DOHH2 (cell line): Measurements from ENCODE around the gene ARHGAP4.

ENCODE experiments used
- H3F3A ChIP-seq: fragments of 200-600 bp; sonication (generic), shearing (Covaris generic); 2 replicates; pipeline ENCODE4 v1.6.0; 2016; ENCODE audit warnings: antibody characterized with exemption, mild to moderate bottlenecking; ENCODE audit not compliant: control insufficient read depth, insufficient read depth
- H3K27ac ChIP-seq: fragments of 200-600 bp; sonication (generic); 2 replicates; pipeline ENCODE4 v1.5.1; 2014; ENCODE audit warnings: low read depth, mild to moderate bottlenecking, low read length, moderate library complexity
- H3K27me3 ChIP-seq: fragments of 200-600 bp; sonication (generic); 2 replicates; pipeline ENCODE4 v1.6.1; 2014; ENCODE audit warnings: mild to moderate bottlenecking, low read length, mixed read lengths; ENCODE audit not compliant: control insufficient read depth
- H3K36me3 ChIP-seq: fragments of 200-600 bp; sonication (generic); 2 replicates; pipeline ENCODE4 v1.6.1; 2014; ENCODE audit warnings: mild to moderate bottlenecking, low read length, moderate library complexity, mixed read lengths; ENCODE audit not compliant: control insufficient read depth
- H3K4me1 ChIP-seq: fragments of 200-600 bp; sonication (generic); 2 replicates; pipeline ENCODE4 v1.6.1; 2014; ENCODE audit warnings: mild to moderate bottlenecking, low read length, mixed read lengths; ENCODE audit not compliant: control insufficient read depth
- H3K4me2 ChIP-seq: fragments of 200-600 bp; sonication (generic); 2 replicates; pipeline ENCODE4 v1.6.0; 2014; ENCODE audit warnings: mild to moderate bottlenecking, low read length, moderate library complexity
- H3K4me3 ChIP-seq: fragments of 200-600 bp; sonication (generic); 2 replicates; pipeline ENCODE4 v1.5.1; 2014; ENCODE audit warnings: mild to moderate bottlenecking, low read length, mixed read lengths
- H3K79me2 ChIP-seq: fragments of 200-600 bp; sonication (generic); 2 replicates; pipeline ENCODE4 v1.6.1; 2014; ENCODE audit warnings: mild to moderate bottlenecking, low read length, mixed read lengths; ENCODE audit not compliant: control insufficient read depth
- H3K9me2 ChIP-seq: fragments of 200-600 bp; sonication (generic); replicated peaks from 2 replicates; pipeline ENCODE4 v1.6.1; 2014; ENCODE audit warnings: mild to moderate bottlenecking, low read length, mixed read lengths; ENCODE audit not compliant: control insufficient read depth
- H3K9me3 ChIP-seq: fragments of 200-600 bp; sonication (generic); 2 replicates; pipeline ENCODE4 v1.6.1; 2014; ENCODE audit warnings: antibody characterized with exemption, low read length, mixed read lengths; ENCODE audit not compliant: control insufficient read depth, insufficient read depth
- H4K20me1 ChIP-seq: fragments of 200-600 bp; sonication (generic); 2 replicates; pipeline ENCODE4 v1.6.0; 2014; ENCODE audit warnings: low read depth, mild to moderate bottlenecking, antibody characterized with exemption, low read length, moderate library complexity; ENCODE audit not compliant: control insufficient read depth, insufficient read depth
- EZH2phosphoT487 ChIP-seq: fragments of 200-600 bp; sonication (generic); IDR thresholded peaks from 2 replicates; pipeline ENCODE4 v1.6.1; 2017; ENCODE audit warnings: borderline replicate concordance, mild to moderate bottlenecking, antibody characterized with exemption, low read length, moderate library complexity, mixed read lengths
- TF ChIP-seq, protein P1 (sequence below): fragments of 200-600 bp; sonication (generic); IDR thresholded peaks from one replicate; pipeline ENCODE4 v1.5.1; 2014; ENCODE audit warnings: antibody characterized with exemption, mild to moderate bottlenecking, low read depth, low read length; ENCODE audit not compliant: poor library complexity, severe bottlenecking

ARHGAP4 gene

DNA sequence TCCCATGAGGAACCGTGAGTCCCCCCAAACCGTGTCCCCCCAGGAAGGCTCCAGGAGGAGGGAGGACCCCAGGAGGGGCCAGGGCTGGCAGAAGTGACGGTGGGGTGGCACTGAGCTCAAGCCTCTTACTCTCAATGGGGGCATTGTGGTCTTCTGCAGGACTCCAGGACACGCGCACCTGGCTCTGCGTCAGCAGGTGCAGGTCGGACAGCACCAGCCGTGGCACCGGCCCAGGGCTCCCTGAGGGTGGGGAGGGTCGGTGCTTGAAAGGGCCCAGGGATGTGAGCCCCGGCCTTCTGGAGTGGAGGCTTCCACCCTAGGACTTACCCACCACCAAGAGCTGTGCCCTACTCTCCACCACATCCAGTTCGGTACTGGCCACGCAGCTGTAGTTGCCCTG is 58.4 kb downstream of the ARHGAP4 start:
- Histone ChIP-seq H3F3A (no peaks in the 10 kb centered on the region), H3K9me3 (no peaks in the 10 kb centered on the region), H3K36me3 (no peaks in the 10 kb centered on the region), H3K79me2 (no peaks in the 10 kb centered on the region), H3K4me3 (no peak overlapping the region), H4K20me1 (no peaks in the 10 kb centered on the region), H3K27ac (no peak overlapping the region), H3K9me2 (no peaks in the 10 kb centered on the region), H3K27me3 (no peaks in the 10 kb centered on the region), H3K4me1 (no peaks in the 10 kb centered on the region), H3K4me2 (no peak overlapping the region)
- TF ChIP-seq EZH2phosphoT487, result no peak
- TF ChIP-seq, protein P1, sequence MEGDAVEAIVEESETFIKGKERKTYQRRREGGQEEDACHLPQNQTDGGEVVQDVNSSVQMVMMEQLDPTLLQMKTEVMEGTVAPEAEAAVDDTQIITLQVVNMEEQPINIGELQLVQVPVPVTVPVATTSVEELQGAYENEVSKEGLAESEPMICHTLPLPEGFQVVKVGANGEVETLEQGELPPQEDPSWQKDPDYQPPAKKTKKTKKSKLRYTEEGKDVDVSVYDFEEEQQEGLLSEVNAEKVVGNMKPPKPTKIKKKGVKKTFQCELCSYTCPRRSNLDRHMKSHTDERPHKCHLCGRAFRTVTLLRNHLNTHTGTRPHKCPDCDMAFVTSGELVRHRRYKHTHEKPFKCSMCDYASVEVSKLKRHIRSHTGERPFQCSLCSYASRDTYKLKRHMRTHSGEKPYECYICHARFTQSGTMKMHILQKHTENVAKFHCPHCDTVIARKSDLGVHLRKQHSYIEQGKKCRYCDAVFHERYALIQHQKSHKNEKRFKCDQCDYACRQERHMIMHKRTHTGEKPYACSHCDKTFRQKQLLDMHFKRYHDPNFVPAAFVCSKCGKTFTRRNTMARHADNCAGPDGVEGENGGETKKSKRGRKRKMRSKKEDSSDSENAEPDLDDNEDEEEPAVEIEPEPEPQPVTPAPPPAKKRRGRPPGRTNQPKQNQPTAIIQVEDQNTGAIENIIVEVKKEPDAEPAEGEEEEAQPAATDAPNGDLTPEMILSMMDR, result no peak

DNA sequence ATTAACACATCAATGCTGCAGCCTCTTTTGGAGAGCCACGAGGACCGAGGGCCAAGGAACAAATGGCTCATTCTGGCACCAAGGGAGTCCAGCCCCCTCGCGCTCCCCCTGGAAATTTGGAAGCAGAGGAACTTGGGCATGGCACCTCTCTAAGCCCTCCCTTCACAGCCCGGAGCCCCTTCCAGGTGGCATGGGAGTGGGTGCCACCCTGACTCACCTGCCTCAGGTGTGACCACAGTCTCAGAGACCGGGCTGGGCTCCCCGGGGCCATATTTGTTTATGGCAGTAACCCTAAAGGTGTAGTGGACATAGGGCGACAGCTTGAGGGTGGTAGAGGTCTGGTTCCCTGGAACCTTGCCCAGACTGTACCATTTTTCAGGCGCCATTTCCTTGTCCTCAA is 58.9 kb downstream of the ARHGAP4 start:
- Histone ChIP-seq H3K27me3 (no peaks in the 10 kb centered on the region), H3K36me3 (no peaks in the 10 kb centered on the region), H3K79me2 (no peaks in the 10 kb centered on the region), H4K20me1 (no peaks in the 10 kb centered on the region), H3K4me3 (no peak overlapping the region), H3K4me1 (no peaks in the 10 kb centered on the region), H3K27ac (no peak overlapping the region), H3K9me2 (no peaks in the 10 kb centered on the region), H3K4me2 (no peak overlapping the region), H3F3A (no peaks in the 10 kb centered on the region), H3K9me3 (no peaks in the 10 kb centered on the region)
- TF ChIP-seq, protein P1, result no peak
- TF ChIP-seq EZH2phosphoT487, result no peak

DNA sequence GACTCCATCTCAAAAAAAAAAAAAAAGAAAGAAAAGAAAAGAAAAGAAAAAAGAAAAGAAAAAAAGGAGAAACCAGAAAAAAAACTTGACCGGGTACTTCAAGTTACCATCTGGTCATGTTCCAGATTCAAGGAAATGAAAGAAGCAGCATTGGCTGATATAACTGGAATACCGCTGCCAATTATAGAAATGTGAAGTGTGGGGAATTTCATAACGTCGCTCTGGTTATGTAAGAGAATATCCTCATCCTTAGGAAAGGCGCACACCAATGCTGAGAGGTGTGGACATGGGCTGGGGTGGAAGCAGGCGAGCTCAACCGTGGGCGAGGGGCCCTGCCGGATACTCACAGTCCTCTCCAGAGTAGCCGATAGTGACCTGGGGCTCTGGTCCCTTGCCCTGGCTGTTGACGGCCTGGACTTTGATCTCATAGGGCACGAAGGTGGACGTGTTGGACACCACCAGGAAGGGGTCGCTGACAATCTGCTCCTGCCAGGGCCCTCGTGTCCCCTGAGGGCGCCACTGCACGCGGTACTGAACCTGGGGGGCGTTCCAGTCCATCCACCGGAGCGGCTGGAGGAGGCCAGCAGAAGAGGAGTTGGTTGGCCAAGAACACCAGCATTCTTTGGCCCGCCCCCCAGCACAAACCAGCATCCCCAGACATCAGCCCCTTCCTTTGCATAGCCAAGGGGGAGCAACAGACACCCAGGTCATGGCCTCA is 59.6 kb downstream of the ARHGAP4 start:
- no peaks in the 10 kb centered on the region for H4K20me1 ChIP-seq
- H3K79me2 ChIP-seq, result no peaks in the 10 kb centered on the region
- H3K4me2 ChIP-seq, result no peak overlapping the region
- H3K36me3 ChIP-seq, result no peaks in the 10 kb centered on the region
- H3K9me3 ChIP-seq, result no peaks in the 10 kb centered on the region
- no peak for TF ChIP-seq EZH2phosphoT487
- TF ChIP-seq, protein P1, result no peak
- H3K4me3 ChIP-seq, result no peak overlapping the region
- no peaks in the 10 kb centered on the region for H3F3A ChIP-seq
- no peaks in the 10 kb centered on the region for H3K9me2 ChIP-seq
- no peaks in the 10 kb centered on the region for H3K27me3 ChIP-seq
- H3K4me1 ChIP-seq, result no peaks in the 10 kb centered on the region
- H3K27ac ChIP-seq, result no peak overlapping the region
